Panc1 (cell line): ENCODE results near the gene LRSAM1. TPM values are rescaled to one million over a fixed set of nuclear protein-coding genes. Genes with fewer than 3 reads are reported as not detected.

ENCODE experiments used
- ATAC-seq: fragments of 200-7000 bp; cut with Tn5 transposase; 2 replicates; pipeline ENCODE4 v1.9.1; 2020; ENCODE audit warnings: mild to moderate bottlenecking, moderate library complexity
- BruUV-seq: library from RNA; stranded (reverse); fragments of 400-500 nt; replicated peaks from 2 replicates; lab custom pipeline; 2021; lab: Mats Ljungman, UMichigan
- CTCF ChIA-PET: fragments of 300-600 bp; sonication (Branson Sonifier 250); formaldehyde crosslinking; loops from one replicate; lab custom pipeline; 2022; ENCODE audit warnings: antibody characterized with exemption; lab: Charles Lee
- POLR2A ChIA-PET: fragments of 300-600 bp; sonication (Branson Sonifier 250); formaldehyde crosslinking; loops from one replicate; lab custom pipeline; 2022; ENCODE audit warnings: antibody characterized with exemption; lab: Charles Lee
- DNase-seq: peaks from one replicate; pipeline ENCODE4 v3.0.0-alpha.2; 2010; ENCODE audit warnings: low read depth, low spot score
- H3K27ac ChIP-seq: 2 replicates; pipeline ENCODE4 v1.5.1; 2011; ENCODE audit warnings: mild to moderate bottlenecking, low read length, inconsistent platforms
- H3K27me3 ChIP-seq: fragments of 200-500 bp; sonication (Bioruptor generic); 2 replicates; pipeline ENCODE4 v1.6.0; 2014; ENCODE audit warnings: low read length, inconsistent platforms; ENCODE audit not compliant: control insufficient read depth, insufficient read depth
- H3K36me3 ChIP-seq: fragments of 200-500 bp; sonication (Bioruptor generic); 2 replicates; pipeline ENCODE4 v1.5.1; 2014; ENCODE audit warnings: inconsistent platforms, mild to moderate bottlenecking, low read length, moderate library complexity; ENCODE audit not compliant: control insufficient read depth, insufficient read depth
- H3K4me1 ChIP-seq: 2 replicates; pipeline ENCODE4 v1.5.1; 2011; ENCODE audit warnings: inconsistent platforms, mild to moderate bottlenecking, low read length, moderate library complexity; ENCODE audit not compliant: control insufficient read depth, insufficient read depth
- H3K4me3 ChIP-seq, 2 experiments: 2 replicates each; pipeline ENCODE4 v1.5.1; 2011 to 2012; ENCODE audit warnings: low read depth in 2 of 2, low read length in 2 of 2, mild to moderate bottlenecking in 2 of 2, inconsistent platforms in 1 of 2, moderate library complexity in 1 of 2
- H3K9me3 ChIP-seq: fragments of 200-500 bp; sonication (Bioruptor generic); 2 replicates; pipeline ENCODE4 v1.5.1; 2014; ENCODE audit warnings: low read depth, mild to moderate bottlenecking, inconsistent platforms, low read length, moderate library complexity; ENCODE audit not compliant: control insufficient read depth, insufficient read depth
- POLR2AphosphoS5 ChIP-seq: IDR thresholded peaks from 2 replicates; pipeline ENCODE4 v1.6.1; 2012; ENCODE audit warnings: mild to moderate bottlenecking, low read depth, low read length, moderate library complexity
- SIN3A ChIP-seq: IDR thresholded peaks from 2 replicates; pipeline ENCODE4 v1.6.1; 2012; ENCODE audit warnings: low read depth, mild to moderate bottlenecking, low read length, moderate library complexity, borderline replicate concordance; ENCODE audit not compliant: insufficient read depth
- TCF7L2 ChIP-seq: IDR thresholded peaks from 2 replicates; pipeline ENCODE4 v1.6.1; 2011; ENCODE audit warnings: mild to moderate bottlenecking, low read depth, low read length, inconsistent platforms
- in situ Hi-C: cut with HindIII; loops from 2 replicates; pipeline ENCODE4 v1.10.0; 2016; ENCODE audit warnings: low sequenced_read_pairs, low pct_unique_long_range_greater_than_20kb
- intact Hi-C: fragments of 100-400 bp; cut with micrococcal nuclease; formaldehyde crosslinking; loops from one replicate; pipeline ENCODE4 v1.10.0; 2022; ENCODE audit not compliant: unreplicated experiment
- total RNA-seq: library from RNA; stranded (reverse); gene quantifications from one replicate; pipeline ENCODE4 v1.2.1, GENCODE V29; 2021; ENCODE audit not compliant: unreplicated experiment
- TF ChIP-seq, protein P1 (sequence below), 2 experiments: IDR thresholded peaks; 2 replicates each; pipeline ENCODE4 v1.6.1; 2011 to 2012; ENCODE audit warnings: low read depth in 2 of 2, control low read depth in 1 of 2, low read length in 1 of 2, mild to moderate bottlenecking in 1 of 2, moderate library complexity in 1 of 2; ENCODE audit not compliant: insufficient read depth in 1 of 2
- TF ChIP-seq, protein P2 (sequence below): fragments of 450-650 bp; IDR thresholded peaks from 2 replicates; pipeline ENCODE4 v1.5.1; 2017; ENCODE audit warnings: mild to moderate bottlenecking

LRSAM1 gene
- total RNA-seq, 1 experiment from 2014 or later: 15.4 TPM

DNA sequence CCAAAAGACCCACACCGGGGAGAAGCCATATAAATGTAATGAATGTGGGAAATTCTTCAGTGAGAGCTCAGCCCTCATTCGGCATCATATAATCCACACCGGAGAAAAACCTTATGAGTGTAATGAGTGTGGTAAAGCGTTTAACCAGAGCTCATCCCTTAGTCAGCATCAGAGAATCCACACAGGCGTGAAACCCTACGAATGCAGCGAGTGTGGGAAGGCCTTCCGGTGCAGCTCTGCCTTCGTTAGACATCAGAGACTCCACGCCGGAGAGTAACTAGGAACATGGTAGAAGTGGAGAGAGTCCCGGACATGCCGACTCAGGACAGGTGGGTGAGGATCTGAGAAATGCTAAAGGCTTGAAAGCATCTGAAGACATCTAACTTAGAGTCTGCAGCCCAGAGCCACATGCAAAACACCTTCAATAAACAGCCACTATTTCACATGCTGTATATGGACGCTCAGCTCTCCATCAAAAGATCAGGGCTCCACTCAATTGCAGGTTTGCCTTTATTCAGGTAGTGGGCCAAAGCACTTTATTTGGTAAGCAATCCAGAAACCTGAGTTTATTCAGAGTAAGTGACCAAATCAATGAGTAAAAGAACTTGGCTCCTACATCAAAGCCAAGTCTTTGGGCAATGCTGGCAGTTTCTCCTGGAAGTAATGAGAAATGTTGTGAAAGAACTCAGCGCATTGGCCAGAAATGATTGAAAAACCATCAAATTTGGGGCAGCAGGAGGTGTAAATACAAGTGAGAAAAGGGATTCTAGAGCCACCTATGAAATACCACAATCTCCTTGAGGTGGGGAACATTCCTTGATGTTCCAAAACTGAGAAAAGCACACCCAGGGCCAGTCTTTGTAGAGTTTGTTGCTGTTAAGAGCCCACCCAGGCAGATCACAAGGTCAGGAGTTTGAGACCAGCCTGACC lies 6.1 kb upstream of the LRSAM1 start:
- intact Hi-C loops (no loop called here), in situ Hi-C loops (no loop called here)
- ChIA-PET POLR2A (interaction anchor here (0.5 kb wide), 1 partner anchor 11 kb away, joined by 8 read pairs; no protein-coding TSS in a partner anchor), CTCF (no interaction called here)
- Histone ChIP-seq H3K4me3 (no peak overlapping the region), H3K27ac (no peak overlapping the region), H3K4me1 (peaks cover 14% of the 10 kb centered on the region), H3K27me3 (no peaks in the 10 kb centered on the region), H3K36me3 (peaks cover 20% of the 10 kb centered on the region), H3K9me3 (peaks cover 5% of the 10 kb centered on the region; the same call in 1 of the 2 replicates)
- TF ChIP-seq, protein P1, sequence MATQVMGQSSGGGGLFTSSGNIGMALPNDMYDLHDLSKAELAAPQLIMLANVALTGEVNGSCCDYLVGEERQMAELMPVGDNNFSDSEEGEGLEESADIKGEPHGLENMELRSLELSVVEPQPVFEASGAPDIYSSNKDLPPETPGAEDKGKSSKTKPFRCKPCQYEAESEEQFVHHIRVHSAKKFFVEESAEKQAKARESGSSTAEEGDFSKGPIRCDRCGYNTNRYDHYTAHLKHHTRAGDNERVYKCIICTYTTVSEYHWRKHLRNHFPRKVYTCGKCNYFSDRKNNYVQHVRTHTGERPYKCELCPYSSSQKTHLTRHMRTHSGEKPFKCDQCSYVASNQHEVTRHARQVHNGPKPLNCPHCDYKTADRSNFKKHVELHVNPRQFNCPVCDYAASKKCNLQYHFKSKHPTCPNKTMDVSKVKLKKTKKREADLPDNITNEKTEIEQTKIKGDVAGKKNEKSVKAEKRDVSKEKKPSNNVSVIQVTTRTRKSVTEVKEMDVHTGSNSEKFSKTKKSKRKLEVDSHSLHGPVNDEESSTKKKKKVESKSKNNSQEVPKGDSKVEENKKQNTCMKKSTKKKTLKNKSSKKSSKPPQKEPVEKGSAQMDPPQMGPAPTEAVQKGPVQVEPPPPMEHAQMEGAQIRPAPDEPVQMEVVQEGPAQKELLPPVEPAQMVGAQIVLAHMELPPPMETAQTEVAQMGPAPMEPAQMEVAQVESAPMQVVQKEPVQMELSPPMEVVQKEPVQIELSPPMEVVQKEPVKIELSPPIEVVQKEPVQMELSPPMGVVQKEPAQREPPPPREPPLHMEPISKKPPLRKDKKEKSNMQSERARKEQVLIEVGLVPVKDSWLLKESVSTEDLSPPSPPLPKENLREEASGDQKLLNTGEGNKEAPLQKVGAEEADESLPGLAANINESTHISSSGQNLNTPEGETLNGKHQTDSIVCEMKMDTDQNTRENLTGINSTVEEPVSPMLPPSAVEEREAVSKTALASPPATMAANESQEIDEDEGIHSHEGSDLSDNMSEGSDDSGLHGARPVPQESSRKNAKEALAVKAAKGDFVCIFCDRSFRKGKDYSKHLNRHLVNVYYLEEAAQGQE (IDR thresholded peaks at IDR 0.05; ENCODE audit: insufficient read depth in 1 of 2, low read depth in 2 of 2, low read length in 1 of 2): no peak
- TF ChIP-seq TCF7L2: peak; percentile 50; the same call in 1 of the 2 replicates
- no peak; the same call in 1 of the 2 replicates for TF ChIP-seq POLR2AphosphoS5
- TF ChIP-seq SIN3A: 0 out of 2 replicates have a peak, but pooled peaks have one; percentile 22
- TF ChIP-seq, protein P2, sequence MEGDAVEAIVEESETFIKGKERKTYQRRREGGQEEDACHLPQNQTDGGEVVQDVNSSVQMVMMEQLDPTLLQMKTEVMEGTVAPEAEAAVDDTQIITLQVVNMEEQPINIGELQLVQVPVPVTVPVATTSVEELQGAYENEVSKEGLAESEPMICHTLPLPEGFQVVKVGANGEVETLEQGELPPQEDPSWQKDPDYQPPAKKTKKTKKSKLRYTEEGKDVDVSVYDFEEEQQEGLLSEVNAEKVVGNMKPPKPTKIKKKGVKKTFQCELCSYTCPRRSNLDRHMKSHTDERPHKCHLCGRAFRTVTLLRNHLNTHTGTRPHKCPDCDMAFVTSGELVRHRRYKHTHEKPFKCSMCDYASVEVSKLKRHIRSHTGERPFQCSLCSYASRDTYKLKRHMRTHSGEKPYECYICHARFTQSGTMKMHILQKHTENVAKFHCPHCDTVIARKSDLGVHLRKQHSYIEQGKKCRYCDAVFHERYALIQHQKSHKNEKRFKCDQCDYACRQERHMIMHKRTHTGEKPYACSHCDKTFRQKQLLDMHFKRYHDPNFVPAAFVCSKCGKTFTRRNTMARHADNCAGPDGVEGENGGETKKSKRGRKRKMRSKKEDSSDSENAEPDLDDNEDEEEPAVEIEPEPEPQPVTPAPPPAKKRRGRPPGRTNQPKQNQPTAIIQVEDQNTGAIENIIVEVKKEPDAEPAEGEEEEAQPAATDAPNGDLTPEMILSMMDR: no peak
- BruUV-seq: TSS peak; percentile 78
- DNase-seq (no peak), ATAC-seq (peak; percentile 29)

DNA sequence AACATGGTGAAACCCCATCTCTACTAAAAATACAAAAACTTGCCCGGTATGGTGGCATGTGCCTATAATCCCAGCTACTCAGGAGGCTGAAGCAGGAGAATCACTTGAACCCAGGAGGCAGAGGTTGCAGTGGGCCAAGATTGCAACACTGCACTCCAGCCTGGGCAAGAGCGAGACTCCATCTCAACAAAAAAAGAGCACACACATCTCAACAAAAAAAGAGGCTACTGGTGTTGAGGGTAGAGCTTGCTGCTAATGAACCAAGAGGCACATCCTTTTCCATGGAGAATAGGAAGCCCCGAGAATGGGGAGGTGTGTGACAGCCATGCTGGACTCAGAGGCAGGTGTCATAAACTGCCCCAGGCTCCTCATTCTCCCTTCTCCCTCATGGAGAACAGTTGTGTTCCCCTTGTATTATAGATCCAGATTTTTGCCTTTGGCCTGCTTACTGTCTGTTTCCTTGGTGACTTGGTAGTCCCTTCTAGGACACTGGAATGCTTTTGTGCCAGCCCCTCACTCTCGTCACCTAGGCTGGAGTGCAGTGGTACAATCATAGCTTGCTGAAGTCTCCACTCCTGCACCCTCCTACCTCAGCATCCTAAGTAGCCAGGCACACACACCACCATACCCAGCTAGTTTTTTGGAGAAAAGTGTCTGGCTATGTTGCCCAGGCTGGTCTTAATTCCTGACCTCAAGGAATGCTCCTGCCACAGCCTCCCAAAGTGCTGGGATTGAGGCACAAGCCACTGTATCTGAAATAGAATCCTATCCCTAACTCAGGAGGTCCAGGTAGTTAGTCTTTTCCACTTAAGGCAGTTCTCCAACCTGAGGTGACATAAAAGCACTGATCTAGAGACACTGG lies 5.2 kb upstream of the LRSAM1 start:
- Histone ChIP-seq H3K27me3 (no peaks in the 10 kb centered on the region), H3K9me3 (peaks cover 5% of the 10 kb centered on the region; the same call in 1 of the 2 replicates), H3K4me3 (no peak overlapping the region), H3K27ac (no peak overlapping the region; the same call in 1 of the 2 replicates), H3K36me3 (peaks cover 25% of the 10 kb centered on the region), H3K4me1 (peaks cover 14% of the 10 kb centered on the region)
- TF ChIP-seq, protein P2: no peak
- TF ChIP-seq, protein P1 (IDR thresholded peaks at IDR 0.05; ENCODE audit: insufficient read depth in 1 of 2, low read depth in 2 of 2, low read length in 1 of 2): no peak
- peak; percentile 87 for TF ChIP-seq POLR2AphosphoS5
- 0 out of 2 replicates have a peak, but pooled peaks have one; percentile 43 for TF ChIP-seq SIN3A
- TF ChIP-seq TCF7L2: no peak
- ATAC-seq: peak; percentile 50
- ChIA-PET CTCF (no interaction called here), POLR2A (no interaction called here)
- in situ Hi-C loops: no loop called here
- DNase-seq: no peak
- intact Hi-C loops: no loop called here
- BruUV-seq: no TSS peak
